Stimulated activated CD8-positive, alpha-beta memory T cell treated with anti-CD3 and anti-CD28 coated beads, Interleukin-15, amount 100 ng/mL, for 1 hour (primary cell): ENCODE measurements around the gene AKAP11.
A peak's percentile ranks its signal among the peaks of the same experiment; 100 is the strongest.

Experiments
- DNase-seq: peaks from one replicate; pipeline ENCODE4 v3.0.0-alpha.2; 2020; ENCODE audit warnings: low read depth

AKAP11 gene

GRCh38 chr13:42337808-42338600 lies 66.1 kb downstream of the AKAP11 start:
- no peak for DNase-seq

GRCh38 chr13:42345367-42345766 lies 73.4 kb downstream of the AKAP11 start:
- DNase-seq = no peak

- DNase-seq = no peak
Measured at GRCh38 chr13:42348576-42348975, 76.6 kb downstream of the AKAP11 start.

GRCh38 chr13:42350141-42350540 lies 78.2 kb downstream of the AKAP11 start:
- DNase-seq = no peak

GRCh38 chr13:42354241-42355091 lies 82.5 kb downstream of the AKAP11 start:
- DNase-seq = peak; percentile 15

- DNase-seq = peak; percentile 24
Measured at GRCh38 chr13:42355092-42355485, 83.1 kb downstream of the AKAP11 start.

GRCh38 chr13:42355491-42356183 lies 83.7 kb downstream of the AKAP11 start:
- no peak for DNase-seq

GRCh38 chr13:42356184-42356575 lies 84.2 kb downstream of the AKAP11 start:
- DNase-seq = no peak

- no peak for DNase-seq
Measured at GRCh38 chr13:42360046-42360574, 88.2 kb downstream of the AKAP11 start.

GRCh38 chr13:42361701-42362100 lies 89.7 kb downstream of the AKAP11 start:
- DNase-seq = no peak

- DNase-seq = no peak
Measured at GRCh38 chr13:42363941-42364612, 92.1 kb downstream of the AKAP11 start.

- no peak for DNase-seq
Measured at GRCh38 chr13:42364613-42365000, 92.7 kb downstream of the AKAP11 start.

GRCh38 chr13:42367831-42368230 lies 95.9 kb downstream of the AKAP11 start:
- no peak for DNase-seq

- no peak for DNase-seq
Measured at GRCh38 chr13:42369071-42369797, 97.3 kb downstream of the AKAP11 start.

GRCh38 chr13:42370229-42370628 lies 98.3 kb downstream of the AKAP11 start:
- no peak for DNase-seq
